Effector CD4-positive, alpha-beta T cell (primary cell): ENCODE measurements around the gene MAN2B1.
A peak's percentile ranks its signal among the peaks of the same experiment; 100 is the strongest.
"Not testable (repeated sequence)": the region's sequence is repeated elsewhere in the genome, so short reads cannot be mapped to it uniquely, and the experiment has no call there.

Experiments
- DNase-seq: peaks from one replicate; pipeline ENCODE4 v3.0.0-alpha.2; 2020

Gene MAN2B1

GRCh38 chr19:12656899-12657571 is 9.5 kb downstream of the MAN2B1 start:
- DNase-seq: no peak

- DNase-seq: no peak
Observed at GRCh38 chr19:12655546-12655945, 11.0 kb downstream of the MAN2B1 start.

- DNase-seq: no peak
Observed at GRCh38 chr19:12652219-12652618, 14.3 kb downstream of the MAN2B1 start.

- no peak for DNase-seq
Observed at GRCh38 chr19:12649941-12650340, 16.6 kb downstream of the MAN2B1 start.

DNA sequence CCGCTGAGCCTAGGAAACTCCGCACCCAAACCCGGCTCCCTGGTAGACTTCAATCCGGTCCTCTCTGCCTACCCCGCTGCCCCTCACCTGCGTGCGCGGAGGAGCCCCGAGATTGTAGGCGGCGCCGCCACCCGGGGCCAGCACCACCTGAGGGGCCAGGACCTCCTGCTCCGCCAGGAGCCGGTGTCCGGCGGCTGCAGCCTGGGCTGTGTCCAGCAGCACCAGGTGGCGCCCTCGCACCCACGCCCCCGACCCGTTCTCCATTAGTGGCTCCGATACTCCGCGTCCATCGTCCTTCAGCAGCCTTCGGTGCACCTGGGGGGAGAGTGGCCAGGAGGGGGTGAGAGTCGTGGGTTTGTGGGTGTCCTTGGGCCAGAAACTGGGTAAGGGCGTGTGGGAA is 18.5 kb downstream of the MAN2B1 start:
- no peak for DNase-seq

DNA sequence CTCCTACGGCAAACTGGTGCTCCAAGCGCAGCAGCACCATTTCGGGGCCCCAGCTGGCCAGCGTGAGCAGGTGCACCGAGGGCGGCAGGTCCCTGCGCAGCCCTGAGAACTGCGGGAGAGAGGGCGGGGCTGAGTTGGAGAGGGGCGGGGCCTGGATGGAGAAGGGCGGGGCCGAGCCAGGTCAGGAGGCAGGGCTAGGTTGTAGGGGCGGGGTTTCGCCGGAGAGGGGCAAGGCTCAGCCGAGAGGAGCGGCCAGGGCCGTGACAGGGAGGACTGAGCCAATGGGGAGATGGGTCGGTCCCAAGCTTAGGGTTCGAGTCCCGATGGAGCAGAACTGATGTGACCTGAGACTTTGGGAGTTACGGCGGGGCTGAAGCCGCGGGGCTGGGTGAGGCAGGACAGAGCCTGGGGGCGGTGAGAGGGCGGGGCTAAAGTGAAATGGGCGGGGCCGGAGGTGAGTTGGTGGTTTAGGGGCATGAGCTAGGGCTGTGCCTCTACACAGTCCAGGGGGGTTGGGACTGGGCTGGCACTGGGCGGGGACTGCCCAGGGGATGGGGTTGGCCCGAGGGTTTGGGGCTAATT is 19.0 kb downstream of the MAN2B1 start:
- DNase-seq: no peak

DNA sequence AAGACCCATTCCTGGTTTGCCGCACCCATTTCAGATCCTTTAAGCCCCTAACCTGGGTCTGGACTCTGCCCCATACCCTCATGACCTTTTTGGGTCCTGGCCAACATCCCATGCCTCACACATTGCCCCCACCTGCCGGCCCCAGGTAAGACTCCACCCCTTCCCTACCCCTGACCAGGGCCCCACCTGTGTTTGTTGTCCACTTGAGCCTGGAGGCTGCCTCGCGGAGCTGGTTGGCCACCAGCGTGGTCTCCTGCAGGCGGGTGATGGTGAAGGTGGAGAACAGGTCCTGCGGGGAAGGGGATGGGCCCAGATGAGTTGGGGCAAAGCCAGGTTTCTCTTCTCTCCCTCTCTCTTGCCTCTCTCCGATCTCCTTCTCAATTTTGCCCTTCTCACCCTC is 19.5 kb downstream of the MAN2B1 start:
- DNase-seq: no peak

DNA sequence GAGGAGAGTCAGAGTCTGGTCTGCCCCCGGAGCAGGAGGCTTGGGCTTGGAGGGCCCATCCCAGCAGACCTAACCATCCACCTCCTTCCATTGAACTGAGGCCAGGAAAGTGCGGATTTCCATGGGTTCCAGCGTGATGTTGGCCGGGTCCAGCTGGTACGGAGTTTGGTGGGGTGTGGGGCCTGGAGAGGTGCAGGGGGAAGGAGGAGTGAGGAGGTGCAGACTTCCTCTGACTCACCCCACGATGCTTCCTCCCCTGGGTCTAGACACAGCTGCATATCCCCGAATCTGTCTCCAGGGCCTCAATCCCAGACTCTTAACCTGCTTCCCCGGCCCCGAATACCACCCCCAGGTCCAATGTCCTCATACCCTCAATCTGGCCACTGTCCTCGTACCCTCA is 20.0 kb downstream of the MAN2B1 start:
- no peak for DNase-seq

DNA sequence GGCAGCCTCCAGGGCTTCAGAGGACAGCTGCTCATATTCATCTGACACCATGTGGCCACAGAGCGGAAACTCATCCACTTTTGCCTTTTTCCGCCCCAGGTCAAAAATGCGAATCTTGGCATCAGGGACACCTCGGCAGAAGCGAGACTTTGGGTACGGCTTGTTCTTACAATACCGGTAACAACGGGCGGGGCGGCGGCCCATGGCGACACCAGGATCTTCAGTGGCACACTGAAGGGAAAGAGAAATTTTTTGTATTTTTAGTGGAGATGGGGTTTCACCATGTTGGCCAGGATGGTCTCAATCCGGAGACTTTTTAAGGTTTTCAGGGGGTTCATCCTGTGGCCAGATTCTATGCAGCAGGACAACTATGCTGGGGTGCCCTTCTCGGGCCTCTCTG is 22.8 kb downstream of the MAN2B1 start:
- DNase-seq: not testable (repeated sequence)

GRCh38 chr19:12642506-12642905 is 24.0 kb downstream of the MAN2B1 start:
- DNase-seq: no peak

DNA sequence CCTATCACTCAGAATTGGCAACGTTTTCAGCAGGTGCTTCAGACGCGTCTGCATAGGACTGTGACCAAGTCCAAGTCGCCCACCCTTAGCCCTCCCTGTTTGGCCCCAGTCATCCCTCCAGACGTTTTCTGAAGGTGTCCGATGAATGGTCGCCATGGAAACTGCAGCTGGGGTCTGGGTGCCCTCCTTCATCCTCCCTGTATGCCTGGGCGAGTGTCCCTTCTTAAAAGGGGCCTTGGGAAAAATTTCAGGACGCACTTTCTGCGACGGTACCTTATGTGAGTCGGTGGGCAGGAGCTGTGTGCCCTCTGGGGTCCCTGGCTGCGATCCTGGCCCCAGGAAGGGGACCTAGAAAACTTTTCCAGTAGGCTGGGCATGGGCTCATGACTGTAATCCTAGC is 25.1 kb downstream of the MAN2B1 start:
- DNase-seq: no peak

GRCh38 chr19:12639901-12640613 is 26.5 kb downstream of the MAN2B1 start:
- peak; percentile 72 for DNase-seq

GRCh38 chr19:12638611-12639182 is 27.8 kb downstream of the MAN2B1 start:
- DNase-seq: no peak

DNA sequence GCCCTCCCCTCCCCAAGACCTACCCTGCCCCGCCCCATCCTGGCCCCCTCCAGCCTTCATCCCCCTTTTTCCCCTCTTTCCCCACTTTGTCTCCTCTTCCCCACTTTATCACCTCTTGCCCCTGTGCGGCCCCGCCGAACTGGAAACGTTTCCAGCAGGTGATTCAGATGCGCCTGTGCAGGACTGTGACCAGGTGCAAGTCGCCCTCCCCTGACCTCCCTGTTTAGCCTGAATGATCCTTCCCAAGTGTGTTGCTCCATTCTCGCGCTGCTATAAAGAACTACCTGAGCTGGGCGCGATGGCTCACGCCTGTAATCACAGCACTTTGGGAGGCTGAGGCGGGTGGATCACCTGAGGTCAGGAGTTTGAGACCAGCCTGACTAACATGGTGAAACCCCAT is 29.9 kb downstream of the MAN2B1 start:
- no peak for DNase-seq

GRCh38 chr19:12629215-12629614 is 37.3 kb downstream of the MAN2B1 start:
- DNase-seq: no peak

GRCh38 chr19:12628040-12629022 is 38.2 kb downstream of the MAN2B1 start:
- no peak for DNase-seq

DNA sequence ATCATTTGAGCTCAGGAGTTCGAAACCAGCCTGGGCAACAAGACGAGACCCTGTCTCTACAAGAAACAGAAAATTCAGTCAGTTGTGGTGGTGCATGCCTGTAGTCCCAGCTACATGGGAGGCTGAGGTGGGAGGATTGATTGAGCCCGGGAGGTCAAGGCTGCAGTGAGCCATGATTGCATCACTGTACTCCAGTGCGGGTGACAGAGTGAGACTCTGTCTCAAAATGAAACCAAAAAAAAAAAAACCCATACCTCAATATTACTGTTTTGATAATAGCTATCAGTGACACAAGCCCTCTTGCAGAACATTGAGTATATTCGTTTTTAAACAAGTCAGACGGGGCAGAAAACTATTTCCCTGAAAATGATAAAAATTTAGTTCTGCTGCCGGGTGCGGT is 39.6 kb downstream of the MAN2B1 start:
- no peak for DNase-seq

- no peak for DNase-seq
Observed at GRCh38 chr19:12623361-12624031, 43.0 kb downstream of the MAN2B1 start.

DNA sequence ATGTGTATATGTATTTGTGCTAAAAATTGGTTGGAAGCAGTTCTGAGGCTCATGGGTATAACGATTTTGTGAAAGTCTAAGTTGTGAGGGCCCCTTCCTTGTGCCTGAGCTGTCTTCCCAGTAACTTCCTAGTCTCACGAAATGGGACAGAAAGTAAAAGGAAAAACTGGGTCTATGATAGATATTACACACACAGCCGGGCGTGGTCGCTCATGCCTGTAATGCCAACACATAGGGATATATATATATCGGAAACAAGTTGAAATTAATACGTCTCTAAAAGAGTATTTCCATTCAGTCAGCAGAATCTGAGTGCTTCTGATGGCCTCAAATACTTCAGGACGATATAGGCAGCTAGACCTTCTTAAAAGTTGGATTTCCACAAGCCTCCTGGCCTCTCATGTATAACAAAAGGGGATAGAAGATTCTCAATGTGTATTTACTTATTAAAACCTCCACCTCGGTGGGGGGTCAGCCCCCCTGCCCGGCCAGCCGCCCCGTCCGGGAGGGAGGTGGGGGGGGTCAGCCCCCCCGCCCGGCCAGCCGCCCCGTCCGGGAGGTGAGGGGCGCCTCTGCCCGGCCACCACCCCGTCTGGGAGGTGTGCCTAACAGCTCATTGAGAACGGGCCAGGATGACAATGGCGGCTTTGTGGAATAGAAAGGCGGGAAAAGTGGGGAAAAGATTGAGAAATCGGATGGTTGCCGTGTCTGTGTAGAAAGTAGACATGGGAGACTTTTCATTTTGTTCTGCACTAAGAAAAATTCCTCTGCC is 45.1 kb downstream of the MAN2B1 start:
- not testable (repeated sequence) for DNase-seq

GRCh38 chr19:12617646-12618045 is 48.9 kb downstream of the MAN2B1 start:
- no peak for DNase-seq

- DNase-seq: no peak
Observed at GRCh38 chr19:12611361-12611699, 55.2 kb downstream of the MAN2B1 start.
